ENCODE results near the gene DDX47.
"Not testable (repeated sequence)": the region's sequence is repeated elsewhere in the genome, so short reads cannot be mapped to it uniquely, and the experiment has no call there.

DDX47 gene

GRCh38 chr12:12796171-12796570, 17.0 kb upstream of the DDX47 start:
- DNase-seq (ENCODE audit: low read depth in 2 of 2): no peak
- no peak overlapping the region for H3K4me3 ChIP-seq (replicated peaks in 1 of 2; ENCODE audit: low read depth in 2 of 2, low read length in 2 of 2)
- no peak for TF ChIP-seq CTCF (IDR thresholded peaks at IDR 0.05; ENCODE audit: low read depth, low read length)

GRCh38 chr12:12796928-12797793, 16.0 kb upstream of the DDX47 start:
- TF ChIP-seq CTCF (IDR thresholded peaks at IDR 0.05; ENCODE audit: low read depth, low read length): no peak
- H3K4me3 ChIP-seq (replicated peaks in 1 of 2; ENCODE audit: low read depth in 2 of 2, low read length in 2 of 2): no peak overlapping the region
- DNase-seq (ENCODE audit: low read depth in 2 of 2): no peak

- DNase-seq (ENCODE audit: low read depth in 2 of 2): no peak
- no peak overlapping the region for H3K4me3 ChIP-seq (replicated peaks in 1 of 2; ENCODE audit: low read depth in 2 of 2, low read length in 2 of 2)
- TF ChIP-seq CTCF (IDR thresholded peaks at IDR 0.05; ENCODE audit: low read depth, low read length): no peak
Observed at GRCh38 chr12:12797794-12798152, 15.4 kb upstream of the DDX47 start.

GRCh38 chr12:12798480-12798879, 14.7 kb upstream of the DDX47 start:
- no peak for TF ChIP-seq CTCF (IDR thresholded peaks at IDR 0.05; ENCODE audit: low read depth, low read length)

GRCh38 chr12:12799163-12799920, 13.8 kb upstream of the DDX47 start:
- no peak overlapping the region for H3K4me3 ChIP-seq (replicated peaks in 1 of 2; ENCODE audit: low read depth in 2 of 2, low read length in 2 of 2)
- DNase-seq (ENCODE audit: low read depth in 2 of 2): no peak
- TF ChIP-seq CTCF (IDR thresholded peaks at IDR 0.05; ENCODE audit: low read depth, low read length): no peak

More at GRCh38 chr12:12798480-12798879, 14.7 kb upstream of the DDX47 start:
- DNase-seq (ENCODE audit: low read depth in 2 of 2): no peak
- no peak overlapping the region for H3K4me3 ChIP-seq (replicated peaks in 1 of 2; ENCODE audit: low read depth in 2 of 2, low read length in 2 of 2)

- H3K4me3 ChIP-seq (replicated peaks in 1 of 2; ENCODE audit: low read depth in 2 of 2, low read length in 2 of 2): no peak overlapping the region
- no peak for TF ChIP-seq CTCF (IDR thresholded peaks at IDR 0.05; ENCODE audit: low read depth, low read length)
- peak; percentile 53 to 69 for DNase-seq (ENCODE audit: low read depth in 2 of 2)
Observed at GRCh38 chr12:12800406-12801180, 12.6 kb upstream of the DDX47 start.

GRCh38 chr12:12801656-12802055, 11.5 kb upstream of the DDX47 start:
- not testable (repeated sequence) for DNase-seq (ENCODE audit: low read depth in 2 of 2); H3K4me3 ChIP-seq (replicated peaks in 1 of 2; ENCODE audit: low read depth in 2 of 2, low read length in 2 of 2)

All from cardiac fibroblast (primary cell).